GM12874 (cell line): ENCODE measurements around the gene CDH8.

Experiments
- CTCF ChIP-seq: IDR thresholded peaks from 2 replicates; pipeline ENCODE4 v1.5.1; 2011; ENCODE audit warnings: low read depth, mild to moderate bottlenecking, control low read depth, low read length, moderate library complexity; ENCODE audit not compliant: insufficient read depth

Gene CDH8

GRCh38 chr16:61654962-61655361 is 381.3 kb downstream of the CDH8 start:
- TF ChIP-seq CTCF, result no peak

- no peak for TF ChIP-seq CTCF
Observed at GRCh38 chr16:61653544-61653943, 382.7 kb downstream of the CDH8 start.

- no peak for TF ChIP-seq CTCF
Observed at GRCh38 chr16:61645561-61645960, 390.7 kb downstream of the CDH8 start.

- no peak for TF ChIP-seq CTCF
Observed at GRCh38 chr16:61644736-61645135, 391.5 kb downstream of the CDH8 start.

- no peak for TF ChIP-seq CTCF
Observed at GRCh38 chr16:61617219-61617783, 418.9 kb downstream of the CDH8 start.

- TF ChIP-seq CTCF, result no peak
Observed at GRCh38 chr16:61616088-61616487, 420.1 kb downstream of the CDH8 start.

GRCh38 chr16:61611847-61612491 is 424.3 kb downstream of the CDH8 start:
- TF ChIP-seq CTCF, result no peak

- no peak for TF ChIP-seq CTCF
Observed at GRCh38 chr16:61606581-61606980, 429.7 kb downstream of the CDH8 start.
